HEK293T (cell line): ENCODE data around the gene CEACAM6.

ENCODE experiments used
- ARNT ChIP-seq: fragments of 450-650 bp; IDR thresholded peaks from 2 replicates; pipeline ENCODE4 v1.6.1; 2017; ENCODE audit warnings: mild to moderate bottlenecking
- BHLHE40 ChIP-seq: fragments of 450-650 bp; IDR thresholded peaks from 2 replicates; pipeline ENCODE4 v1.6.1; 2016; ENCODE audit warnings: mild to moderate bottlenecking, moderate library complexity, borderline replicate concordance
- ELF4 ChIP-seq: fragments of 450-650 bp; IDR thresholded peaks from 2 replicates; pipeline ENCODE4 v1.6.1; 2017; ENCODE audit warnings: antibody characterized with exemption
- FOXK2 ChIP-seq: fragments of 450-650 bp; IDR thresholded peaks from 2 replicates; pipeline ENCODE4 v1.6.1; 2016; ENCODE audit warnings: mild to moderate bottlenecking
- FOXM1 ChIP-seq: fragments of 450-650 bp; IDR thresholded peaks from 2 replicates; pipeline ENCODE4 v1.6.1; 2017; ENCODE audit warnings: mild to moderate bottlenecking, borderline replicate concordance
- HDGF ChIP-seq: fragments of 450-650 bp; IDR thresholded peaks from 2 replicates; pipeline ENCODE4 v1.6.1; 2017; ENCODE audit warnings: antibody characterized with exemption, borderline replicate concordance
- PKNOX1 ChIP-seq: fragments of 450-650 bp; IDR thresholded peaks from 2 replicates; pipeline ENCODE4 v1.6.1; 2016

GRCh38 chr19:41815301-41815700, 60.0 kb downstream of the CEACAM6 start:
- TF ChIP-seq FOXM1 (no peak), ARNT (no peak), HDGF (no peak), ELF4 (no peak), PKNOX1 (no peak), FOXK2 (no peak), BHLHE40 (no peak)
